ENCODE results near the gene SLC9A6. TPM values are rescaled to one million over a fixed set of nuclear protein-coding genes. Genes with fewer than 3 reads are reported as not detected.

The SLC9A6 gene
- total and polyA plus RNA-seq, 9 of the 15 experiments (the other 6 are each of a cell fraction or from before 2014, with no cell fraction given) = 3.7 to 13.9 (median 9.9) TPM

DNA sequence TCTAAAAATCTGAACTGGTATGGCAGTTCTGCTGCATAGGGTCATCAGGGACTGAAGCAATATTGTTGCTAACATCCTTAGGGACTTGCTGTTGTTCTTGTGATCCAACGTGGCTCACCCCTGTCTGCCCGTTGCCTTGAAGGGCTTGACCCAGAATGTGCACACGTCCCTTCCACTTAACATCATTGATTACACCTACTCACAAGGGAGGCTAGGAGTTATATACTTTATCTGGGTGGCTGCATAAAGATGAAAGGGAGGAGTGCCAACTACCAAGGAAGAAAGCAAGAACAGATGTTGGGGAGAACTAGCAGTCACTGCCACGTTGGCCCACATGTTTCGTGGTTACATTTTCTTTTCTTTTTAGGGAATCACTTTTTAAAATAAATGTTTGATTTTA, 34.0 kb downstream of the SLC9A6 start:
- FAIRE-seq = no peak
- BruUV-seq (replicated peaks) = no TSS peak
- Histone ChIP-seq H2AFZ (ENCODE audit: low read depth, low read length) (no peak overlapping the region), H3K79me2 (ENCODE audit: control insufficient read depth, insufficient read depth, low read length) (no peaks in the 10 kb centered on the region), H3K36me3 (ENCODE audit: control insufficient read depth, insufficient read depth, low read length) (peaks cover 16% of the 10 kb centered on the region; the same call in 1 of the 3 replicates), H3K4me1 (replicated peaks in 1 of 2; ENCODE audit: control insufficient read depth in 2 of 2, insufficient read depth in 2 of 2, low read length in 2 of 2) (no peaks in the 10 kb centered on the region), H3K9ac (ENCODE audit: insufficient read depth in 1 of 2, low read depth in 2 of 2, low read length in 2 of 2) (no peak overlapping the region), H4K20me1 (replicated peaks; ENCODE audit: control insufficient read depth, insufficient read depth, low read length) (no peaks in the 10 kb centered on the region), H3K4me3 (no peak overlapping the region), H3K9me1 (ENCODE audit: control insufficient read depth, insufficient read depth, low read length) (no peaks in the 10 kb centered on the region), H3K4me2 (ENCODE audit: insufficient read depth, low read length) (no peak overlapping the region), H3K27ac (ENCODE audit: extremely low read depth, low read depth, low read length) (no peak overlapping the region), H3K9me3 (replicated peaks; ENCODE audit: control insufficient read depth, insufficient read depth, low read depth, low read length) (no peaks in the 10 kb centered on the region), H3K27me3 (ENCODE audit: control insufficient read depth in 2 of 2, insufficient read depth in 2 of 2, low read length in 2 of 2) (no peaks in the 10 kb centered on the region)
- ChIA-PET POLR2A (no interaction called here), CTCF (ENCODE audit: low intra/inter-chr PET ratio) (no interaction called here)
- ATAC-seq = no peak
- no peak for DNase-seq (ENCODE audit: extremely low read depth in 1 of 4, low spot score in 3 of 4)
- intact Hi-C loops (cut with micrococcal nuclease) = no loop called here
- TF ChIP-seq ZNF253 (CRISPR knock-in tag; conservative IDR thresholded peaks at IDR 0.05) = no peak
- TF ChIP-seq POLR2B (IDR thresholded peaks at IDR 0.05; ENCODE audit: low read depth, partially characterized antibody) = no peak
- no peak for TF ChIP-seq TEAD4 (IDR thresholded peaks at IDR 0.05; ENCODE audit: low read length)
- TF ChIP-seq TEAD4 (CRISPR knock-in tag; IDR thresholded peaks at IDR 0.05; ENCODE audit: borderline replicate concordance) = no peak
- TF ChIP-seq BMI1 (IDR thresholded peaks at IDR 0.05; ENCODE audit: low read length) = no peak
- in situ Hi-C loops (cut with MboI) = no loop called here
- WGBS (ENCODE audit: insufficient coverage, low coverage, missing lambda C conversion rate) = 65% methylated on average over 5 of the region's 5 CpGs

DNA sequence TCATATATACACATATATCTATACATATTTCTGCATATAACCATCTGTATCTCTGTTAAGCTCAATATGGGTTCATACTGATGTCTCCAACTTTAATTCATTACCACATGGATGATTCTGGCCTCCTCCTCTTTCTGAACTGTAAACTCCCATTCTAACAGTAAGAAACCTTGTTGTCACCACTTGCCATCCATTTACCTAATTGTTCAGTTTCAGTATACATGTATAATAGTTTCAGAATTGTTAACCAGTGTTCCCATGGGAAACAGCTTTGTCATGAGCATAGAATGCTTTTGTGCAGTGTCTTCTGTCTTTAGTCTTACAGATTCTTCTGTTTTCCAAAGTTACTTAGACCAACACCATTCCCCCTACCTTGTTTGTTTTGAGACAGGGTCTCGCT, 35.9 kb downstream of the SLC9A6 start:
- no peak for DNase-seq (ENCODE audit: extremely low read depth in 1 of 4, low spot score in 3 of 4)
- H3K9me1 ChIP-seq (ENCODE audit: control insufficient read depth, insufficient read depth, low read length) = no peaks in the 10 kb centered on the region
- no peak overlapping the region for H2AFZ ChIP-seq (ENCODE audit: low read depth, low read length)
- no TSS peak for BruUV-seq (replicated peaks)
- no peaks in the 10 kb centered on the region for H3K4me1 ChIP-seq (replicated peaks in 1 of 2; ENCODE audit: control insufficient read depth in 2 of 2, insufficient read depth in 2 of 2, low read length in 2 of 2)
- H3K9ac ChIP-seq (ENCODE audit: insufficient read depth in 1 of 2, low read depth in 2 of 2, low read length in 2 of 2) = no peak overlapping the region
- ChIA-PET CTCF (ENCODE audit: low intra/inter-chr PET ratio) (no interaction called here), POLR2A (no interaction called here)
- 100% methylated on average over 1 of the region's 1 CpG for WGBS (ENCODE audit: insufficient coverage, low coverage, missing lambda C conversion rate)
- no peaks in the 10 kb centered on the region for H4K20me1 ChIP-seq (replicated peaks; ENCODE audit: control insufficient read depth, insufficient read depth, low read length)
- H3K79me2 ChIP-seq (ENCODE audit: control insufficient read depth, insufficient read depth, low read length) = no peaks in the 10 kb centered on the region
- intact Hi-C loops (cut with micrococcal nuclease) (no loop called here), in situ Hi-C loops (cut with MboI) (no loop called here)
- no peaks in the 10 kb centered on the region for H3K9me3 ChIP-seq (replicated peaks; ENCODE audit: control insufficient read depth, insufficient read depth, low read depth, low read length)
- H3K27me3 ChIP-seq (ENCODE audit: control insufficient read depth in 2 of 2, insufficient read depth in 2 of 2, low read length in 2 of 2) = no peaks in the 10 kb centered on the region
- ATAC-seq = no peak
- no peak for FAIRE-seq
- H3K27ac ChIP-seq (ENCODE audit: extremely low read depth, low read depth, low read length) = no peak overlapping the region
- H3K4me3 ChIP-seq = no peak overlapping the region
- no peak overlapping the region for H3K4me2 ChIP-seq (ENCODE audit: insufficient read depth, low read length)
- peaks cover 17% of the 10 kb centered on the region; the same call in 1 of the 3 replicates for H3K36me3 ChIP-seq (ENCODE audit: control insufficient read depth, insufficient read depth, low read length)
- no peak for TF ChIP-seq BRF1 (IDR thresholded peaks at IDR 0.05; ENCODE audit: borderline replicate concordance, extremely low read depth, insufficient read length)
- no peak for TF ChIP-seq ZC3H11A (IDR thresholded peaks at IDR 0.05; ENCODE audit: low read depth, low read length)
- TF ChIP-seq CEBPB (tag; IDR thresholded peaks at IDR 0.05) = no peak
- TF ChIP-seq, protein P1, sequence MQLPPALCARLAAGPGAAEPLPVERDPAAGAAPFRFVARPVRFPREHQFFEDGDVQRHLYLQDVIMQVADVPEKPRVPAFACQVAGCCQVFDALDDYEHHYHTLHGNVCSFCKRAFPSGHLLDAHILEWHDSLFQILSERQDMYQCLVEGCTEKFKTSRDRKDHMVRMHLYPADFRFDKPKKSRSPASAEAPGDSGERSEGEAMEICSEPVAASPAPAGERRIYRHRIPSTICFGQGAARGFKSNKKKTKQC (CRISPR knock-in tag; IDR thresholded peaks at IDR 0.05) = no peak
- TF ChIP-seq CBX3 (IDR thresholded peaks at IDR 0.05; ENCODE audit: borderline replicate concordance in 1 of 2, low read length in 2 of 2) = no peak
- TF ChIP-seq RBM34 (IDR thresholded peaks at IDR 0.05; ENCODE audit: borderline replicate concordance, insufficient read depth, low read length) = no peak
- no peak for TF ChIP-seq BDP1 (IDR thresholded peaks at IDR 0.05; ENCODE audit: insufficient read depth, insufficient read length)
- no peak for TF ChIP-seq RHOXF2B (CRISPR knock-in tag; conservative IDR thresholded peaks at IDR 0.05)
- no peak for TF ChIP-seq ELF4 (CRISPR knock-in tag; IDR thresholded peaks at IDR 0.05)
- TF ChIP-seq, protein P2, sequence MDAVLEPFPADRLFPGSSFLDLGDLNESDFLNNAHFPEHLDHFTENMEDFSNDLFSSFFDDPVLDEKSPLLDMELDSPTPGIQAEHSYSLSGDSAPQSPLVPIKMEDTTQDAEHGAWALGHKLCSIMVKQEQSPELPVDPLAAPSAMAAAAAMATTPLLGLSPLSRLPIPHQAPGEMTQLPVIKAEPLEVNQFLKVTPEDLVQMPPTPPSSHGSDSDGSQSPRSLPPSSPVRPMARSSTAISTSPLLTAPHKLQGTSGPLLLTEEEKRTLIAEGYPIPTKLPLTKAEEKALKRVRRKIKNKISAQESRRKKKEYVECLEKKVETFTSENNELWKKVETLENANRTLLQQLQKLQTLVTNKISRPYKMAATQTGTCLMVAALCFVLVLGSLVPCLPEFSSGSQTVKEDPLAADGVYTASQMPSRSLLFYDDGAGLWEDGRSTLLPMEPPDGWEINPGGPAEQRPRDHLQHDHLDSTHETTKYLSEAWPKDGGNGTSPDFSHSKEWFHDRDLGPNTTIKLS (IDR thresholded peaks at IDR 0.05; ENCODE audit: borderline replicate concordance, low read depth) = no peak
- TF ChIP-seq GABPB2 (CRISPR knock-in tag; conservative IDR thresholded peaks at IDR 0.05) = no peak

Measured in K562 (cell line).